Measurements from ENCODE around the gene MMP24.

The MMP24 gene

DNA sequence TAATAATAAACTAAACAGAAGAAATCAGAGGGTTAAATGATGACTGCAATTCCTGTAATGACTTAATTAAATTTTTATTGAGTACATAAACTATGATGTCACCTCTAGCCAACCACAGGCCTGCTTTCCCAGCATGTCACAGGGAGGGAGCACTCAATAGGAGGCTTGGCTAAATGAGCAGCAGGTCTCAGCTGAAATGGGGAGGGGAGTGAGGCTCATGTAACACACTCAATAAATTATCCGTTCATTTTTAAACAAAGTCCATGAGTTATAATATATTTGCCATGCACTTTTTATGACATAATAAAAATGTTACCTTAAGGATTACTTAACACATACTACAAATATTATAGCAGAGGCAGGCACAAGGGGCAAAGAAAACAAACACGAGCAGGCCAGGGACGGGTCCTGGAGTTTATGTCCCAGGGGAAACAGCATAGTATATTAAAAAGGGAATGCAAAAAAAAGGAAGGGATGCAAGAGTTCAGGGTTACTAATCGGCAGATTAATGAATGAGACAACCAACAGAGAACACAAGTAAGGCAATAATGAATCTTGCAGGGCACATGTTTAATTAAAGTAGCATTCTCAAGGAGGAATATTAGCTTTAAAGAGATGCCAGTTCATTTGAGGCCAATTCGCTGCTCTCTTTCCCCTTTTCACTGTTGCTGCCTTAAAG is 92.8 kb downstream of the MMP24 start:
- Histone ChIP-seq H3K9ac (ENCODE audit: low read length) (no peak overlapping the region), H3K4me2 (ENCODE audit: low read length) (no peak overlapping the region), H4K20me1 (ENCODE audit: insufficient read depth, low read length) (no peaks in the 10 kb centered on the region), H3K4me1 (ENCODE audit: insufficient read depth, low read length, severe bottlenecking) (no peaks in the 10 kb centered on the region), H3K27ac (ENCODE audit: low read depth, low read length, poor library complexity, severe bottlenecking) (no peak overlapping the region), H3K27me3 (ENCODE audit: insufficient read depth, low read length) (no peaks in the 10 kb centered on the region), H3K79me2 (ENCODE audit: insufficient read depth, low read length) (no peaks in the 10 kb centered on the region), H3F3A (ENCODE audit: insufficient read depth, low read length) (no peaks in the 10 kb centered on the region), H3K36me3 (ENCODE audit: insufficient read depth, low read length) (no peaks in the 10 kb centered on the region), H3K9me3 (ENCODE audit: low read length) (no peaks in the 10 kb centered on the region), H3K9me2 (ENCODE audit: low read depth, low read length) (no peaks in the 10 kb centered on the region), H2AFZ (ENCODE audit: low read length) (no peak overlapping the region), H3K4me3 (ENCODE audit: low read depth, low read length, poor library complexity, severe bottlenecking) (no peak overlapping the region)
- TF ChIP-seq, protein P1, sequence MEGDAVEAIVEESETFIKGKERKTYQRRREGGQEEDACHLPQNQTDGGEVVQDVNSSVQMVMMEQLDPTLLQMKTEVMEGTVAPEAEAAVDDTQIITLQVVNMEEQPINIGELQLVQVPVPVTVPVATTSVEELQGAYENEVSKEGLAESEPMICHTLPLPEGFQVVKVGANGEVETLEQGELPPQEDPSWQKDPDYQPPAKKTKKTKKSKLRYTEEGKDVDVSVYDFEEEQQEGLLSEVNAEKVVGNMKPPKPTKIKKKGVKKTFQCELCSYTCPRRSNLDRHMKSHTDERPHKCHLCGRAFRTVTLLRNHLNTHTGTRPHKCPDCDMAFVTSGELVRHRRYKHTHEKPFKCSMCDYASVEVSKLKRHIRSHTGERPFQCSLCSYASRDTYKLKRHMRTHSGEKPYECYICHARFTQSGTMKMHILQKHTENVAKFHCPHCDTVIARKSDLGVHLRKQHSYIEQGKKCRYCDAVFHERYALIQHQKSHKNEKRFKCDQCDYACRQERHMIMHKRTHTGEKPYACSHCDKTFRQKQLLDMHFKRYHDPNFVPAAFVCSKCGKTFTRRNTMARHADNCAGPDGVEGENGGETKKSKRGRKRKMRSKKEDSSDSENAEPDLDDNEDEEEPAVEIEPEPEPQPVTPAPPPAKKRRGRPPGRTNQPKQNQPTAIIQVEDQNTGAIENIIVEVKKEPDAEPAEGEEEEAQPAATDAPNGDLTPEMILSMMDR (IDR thresholded peaks at IDR 0.05; ENCODE audit: low read length), result no peak
- no peak for TF ChIP-seq EZH2 (IDR thresholded peaks at IDR 0.05; ENCODE audit: borderline replicate concordance, low read length)

DNA sequence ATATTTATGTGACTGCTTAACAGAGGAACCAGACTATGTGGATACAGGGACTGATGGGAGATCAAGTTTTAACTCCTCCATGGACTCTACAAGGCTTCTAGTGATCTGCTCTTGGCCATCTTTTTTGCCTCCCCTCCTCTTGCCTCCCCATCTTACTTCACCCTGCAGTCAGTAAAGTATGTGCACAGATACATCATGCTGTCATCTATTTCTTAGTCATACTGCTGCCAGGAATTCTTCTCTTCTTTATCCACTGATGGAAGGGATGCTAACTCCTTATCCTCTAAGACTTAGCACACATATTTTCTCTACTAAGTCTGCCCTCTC is 93.3 kb downstream of the MMP24 start:
- H3K4me1 ChIP-seq (ENCODE audit: insufficient read depth, low read length, severe bottlenecking), result no peaks in the 10 kb centered on the region
- TF ChIP-seq, protein P1 (IDR thresholded peaks at IDR 0.05; ENCODE audit: low read length), result no peak
- no peak for TF ChIP-seq EZH2 (IDR thresholded peaks at IDR 0.05; ENCODE audit: borderline replicate concordance, low read length)
- no peak overlapping the region for H3K27ac ChIP-seq (ENCODE audit: low read depth, low read length, poor library complexity, severe bottlenecking)
- no peaks in the 10 kb centered on the region for H3F3A ChIP-seq (ENCODE audit: insufficient read depth, low read length)
- H3K36me3 ChIP-seq (ENCODE audit: insufficient read depth, low read length), result no peaks in the 10 kb centered on the region
- H3K9ac ChIP-seq (ENCODE audit: low read length), result no peak overlapping the region
- no peaks in the 10 kb centered on the region for H4K20me1 ChIP-seq (ENCODE audit: insufficient read depth, low read length)
- no peak overlapping the region for H3K4me3 ChIP-seq (ENCODE audit: low read depth, low read length, poor library complexity, severe bottlenecking)
- no peaks in the 10 kb centered on the region for H3K27me3 ChIP-seq (ENCODE audit: insufficient read depth, low read length)
- no peaks in the 10 kb centered on the region for H3K9me2 ChIP-seq (ENCODE audit: low read depth, low read length)
- H3K79me2 ChIP-seq (ENCODE audit: insufficient read depth, low read length), result no peaks in the 10 kb centered on the region
- no peak overlapping the region for H3K4me2 ChIP-seq (ENCODE audit: low read length)
- H2AFZ ChIP-seq (ENCODE audit: low read length), result no peak overlapping the region
- no peaks in the 10 kb centered on the region for H3K9me3 ChIP-seq (ENCODE audit: low read length)

DNA sequence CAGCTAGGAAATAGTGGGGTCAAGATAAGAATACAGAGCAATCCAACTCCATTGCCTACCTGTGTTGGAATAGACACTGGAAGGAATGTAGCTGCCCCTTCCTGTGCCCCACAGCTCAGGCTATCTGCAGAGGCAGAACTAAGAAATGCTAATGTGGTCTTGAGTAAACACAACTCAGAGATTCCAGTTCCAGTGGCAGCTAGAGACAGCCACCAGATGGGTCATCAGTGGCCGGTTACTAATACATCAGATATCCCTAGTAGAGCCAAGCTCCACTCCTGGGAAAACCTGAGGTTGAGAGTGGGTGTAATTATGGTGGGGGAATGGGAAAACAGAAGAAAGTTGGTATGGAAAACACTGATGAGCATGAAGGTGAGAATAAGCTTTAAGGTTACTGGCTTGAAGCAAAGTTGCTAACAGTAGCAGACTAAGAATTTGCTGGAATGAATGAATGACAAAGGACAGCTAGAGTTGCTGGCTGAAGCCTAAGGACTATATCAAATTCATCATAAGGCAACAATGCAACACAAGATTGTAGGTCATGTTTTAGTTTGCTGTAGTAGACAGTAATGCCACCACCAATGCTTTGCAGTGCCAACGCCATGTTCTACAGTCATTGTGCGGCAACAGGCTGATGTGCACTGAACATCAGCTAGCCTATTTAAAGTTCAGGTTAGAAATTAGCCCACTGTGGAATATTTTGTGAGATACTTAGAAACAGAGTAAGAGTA is 94.1 kb downstream of the MMP24 start:
- Histone ChIP-seq H3K27ac (ENCODE audit: low read depth, low read length, poor library complexity, severe bottlenecking) (no peak overlapping the region), H3K9me2 (ENCODE audit: low read depth, low read length) (no peaks in the 10 kb centered on the region), H3K9ac (ENCODE audit: low read length) (no peak overlapping the region), H4K20me1 (ENCODE audit: insufficient read depth, low read length) (no peaks in the 10 kb centered on the region), H3K79me2 (ENCODE audit: insufficient read depth, low read length) (no peaks in the 10 kb centered on the region), H3K4me3 (ENCODE audit: low read depth, low read length, poor library complexity, severe bottlenecking) (no peak overlapping the region), H3K9me3 (ENCODE audit: low read length) (no peaks in the 10 kb centered on the region), H3K36me3 (ENCODE audit: insufficient read depth, low read length) (peaks cover 4% of the 10 kb centered on the region; the same call in 1 of the 2 replicates), H3F3A (ENCODE audit: insufficient read depth, low read length) (no peaks in the 10 kb centered on the region), H3K27me3 (ENCODE audit: insufficient read depth, low read length) (no peaks in the 10 kb centered on the region), H3K4me1 (ENCODE audit: insufficient read depth, low read length, severe bottlenecking) (no peaks in the 10 kb centered on the region), H3K4me2 (ENCODE audit: low read length) (no peak overlapping the region), H2AFZ (ENCODE audit: low read length) (no peak overlapping the region)
- TF ChIP-seq, protein P1 (IDR thresholded peaks at IDR 0.05; ENCODE audit: low read length), result no peak
- TF ChIP-seq EZH2 (IDR thresholded peaks at IDR 0.05; ENCODE audit: borderline replicate concordance, low read length), result no peak

Measured in OCI-LY1 (cell line).